Activated CD4-positive, alpha-beta T cell treated with anti-CD3 and anti-CD28 coated beads, Interleukin-2, amount 50 U/mL, for 16 hours (primary cell): Measurements from ENCODE around the gene CLEC20A.

Experiments used
- DNase-seq: peaks from one replicate; pipeline ENCODE4 v3.0.0-alpha.2; 2020

CLEC20A gene

DNA sequence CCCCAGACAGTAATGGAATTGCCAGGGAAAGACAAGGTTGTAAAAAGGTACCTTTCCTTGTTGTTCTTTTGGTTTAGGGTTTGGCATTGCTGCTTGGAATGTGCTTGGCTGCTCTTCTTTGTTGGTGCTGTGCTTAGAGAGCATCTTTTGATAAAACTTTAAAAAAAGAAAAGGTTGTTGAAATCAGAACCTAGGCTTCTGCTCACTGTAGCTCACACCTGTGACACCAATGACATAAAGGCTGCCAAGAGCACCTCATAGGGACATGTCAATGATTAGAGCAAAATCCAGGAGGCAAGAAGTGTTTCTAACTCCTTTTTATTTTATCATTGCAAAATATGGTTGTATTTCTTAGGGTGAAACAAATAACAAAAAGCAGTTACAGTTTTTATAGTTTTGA lies 28.9 kb downstream of the CLEC20A start:
- no peak for DNase-seq

DNA sequence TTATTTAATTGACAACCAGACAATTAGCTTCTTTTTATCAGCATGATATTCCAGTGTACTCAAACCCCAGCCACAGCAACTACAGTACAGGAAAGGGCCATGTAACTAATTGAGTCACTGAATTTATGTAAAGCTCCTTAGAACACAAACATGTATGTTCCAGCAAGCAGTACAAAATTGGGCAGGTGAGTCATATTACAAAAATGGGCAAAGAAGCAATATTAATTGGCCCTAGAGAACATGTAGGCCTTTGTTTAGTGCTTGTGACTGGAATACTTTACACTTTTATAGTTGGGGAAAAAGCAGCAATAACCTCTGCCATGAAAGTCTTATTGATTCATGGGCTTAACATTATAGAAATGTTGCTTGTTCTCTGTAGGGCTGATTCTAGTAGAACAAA lies 31.8 kb downstream of the CLEC20A start:
- no peak for DNase-seq

DNA sequence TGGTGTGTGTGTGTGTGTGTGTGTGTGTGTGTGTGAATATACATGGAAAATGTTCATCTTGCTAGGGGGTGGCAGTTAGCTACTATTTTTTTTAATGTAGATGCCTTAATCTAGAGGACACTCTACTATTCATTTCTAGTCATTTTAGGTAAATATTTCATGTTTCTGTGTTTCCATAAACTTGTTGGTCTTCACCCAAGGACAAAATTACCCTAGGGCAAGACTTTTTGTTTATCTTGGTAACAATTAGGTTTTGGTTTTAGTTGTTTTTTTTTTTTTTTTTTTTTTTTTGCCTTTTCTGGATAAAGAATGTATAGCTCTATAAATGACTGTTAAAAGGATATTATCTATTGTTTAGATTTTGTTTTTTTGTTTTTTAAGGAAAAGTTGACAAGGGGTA lies 32.2 kb downstream of the CLEC20A start:
- DNase-seq = no peak

DNA sequence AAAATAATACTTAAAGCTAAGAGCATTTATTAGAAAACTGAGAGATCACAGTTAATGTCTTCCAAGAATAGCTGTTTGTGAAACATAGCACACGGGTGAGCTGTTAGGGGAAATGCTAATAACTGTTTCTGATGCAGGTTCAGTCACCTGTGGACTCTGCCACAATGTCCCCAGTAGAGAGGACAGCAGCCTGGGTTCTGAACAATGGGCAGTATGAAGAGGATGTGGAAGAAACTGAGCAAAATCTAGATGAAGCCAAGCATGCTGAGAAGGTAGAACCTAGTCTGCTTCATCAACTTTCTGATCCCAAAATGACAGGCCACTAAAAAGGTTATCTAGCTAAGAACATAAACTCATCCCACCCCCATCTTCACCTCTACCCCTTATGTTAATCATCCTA lies 32.6 kb downstream of the CLEC20A start:
- DNase-seq = no peak

DNA sequence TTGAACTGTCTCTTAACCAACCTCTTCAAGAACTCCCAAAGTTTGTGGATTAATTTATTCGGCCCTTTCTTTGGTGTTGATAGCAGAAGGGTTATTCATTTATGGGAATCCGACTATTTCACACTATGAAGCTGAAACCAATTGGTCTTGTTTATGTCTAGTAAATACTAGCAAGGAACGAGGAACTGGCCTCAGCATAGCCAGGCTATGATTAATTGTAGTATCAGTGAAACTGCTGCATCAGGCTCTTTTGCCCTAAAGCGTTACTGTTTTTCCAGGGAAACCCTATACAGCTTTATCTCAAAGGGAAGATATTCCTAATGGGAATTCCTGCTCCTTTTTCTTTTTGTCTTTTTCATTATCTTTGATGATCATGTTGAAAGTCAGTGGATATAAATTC lies 35.1 kb downstream of the CLEC20A start:
- no peak for DNase-seq

DNA sequence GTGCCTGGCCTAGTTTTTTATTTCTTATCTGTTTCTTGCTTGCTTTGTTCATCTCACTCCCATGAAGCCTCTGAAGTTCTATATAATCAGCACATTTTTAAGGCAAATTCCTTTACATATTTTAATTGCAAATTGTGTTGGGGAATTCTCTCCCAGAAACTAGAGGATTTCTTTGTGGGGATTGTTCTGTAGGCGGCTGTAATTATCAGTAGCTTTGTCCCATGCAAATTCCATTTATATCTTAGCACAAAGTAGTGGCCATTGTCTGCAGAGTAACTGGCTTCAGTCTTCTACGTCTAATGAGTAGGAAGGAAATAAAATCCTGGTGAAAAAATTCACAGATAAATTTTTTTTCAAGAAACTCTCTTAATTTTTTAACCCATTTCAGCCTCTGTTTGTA lies 35.7 kb downstream of the CLEC20A start:
- no peak for DNase-seq

DNA sequence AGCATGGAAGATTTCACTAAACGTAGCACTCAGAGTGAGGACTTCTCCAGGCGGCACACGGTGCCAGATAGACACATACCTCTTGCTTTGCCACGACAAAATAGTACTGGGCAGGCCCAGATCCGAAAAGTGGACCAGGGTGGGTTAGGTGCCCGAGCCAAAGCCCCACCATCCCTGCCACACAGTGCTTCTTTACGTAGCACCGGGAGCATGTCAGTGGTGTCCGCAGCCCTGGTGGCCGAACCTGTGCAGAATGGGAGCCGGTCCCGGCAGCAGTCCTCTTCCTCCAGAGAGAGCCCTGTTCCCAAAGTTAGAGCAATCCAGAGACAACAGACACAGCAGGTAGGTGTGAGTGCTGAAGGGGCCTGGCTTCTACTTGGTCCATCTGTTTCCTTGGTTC lies 38.6 kb downstream of the CLEC20A start:
- no peak for DNase-seq

DNA sequence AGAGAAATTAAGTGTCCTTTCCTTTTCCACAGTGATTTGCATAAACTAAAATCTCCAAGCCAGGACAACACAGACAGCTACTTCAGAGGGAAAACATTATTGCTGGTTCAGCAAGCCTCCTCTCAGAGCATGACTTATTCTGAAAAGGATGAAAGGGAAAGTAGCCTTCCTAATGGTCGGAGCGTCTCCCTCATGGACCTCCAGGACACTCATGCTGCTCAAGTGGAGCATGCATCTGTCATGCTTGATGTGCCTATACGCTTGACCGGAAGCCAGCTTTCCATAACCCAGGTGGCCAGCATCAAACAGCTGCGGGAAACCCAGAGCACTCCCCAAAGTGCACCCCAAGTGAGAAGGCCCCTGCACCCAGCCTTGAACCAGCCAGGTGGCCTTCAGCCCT lies 39.1 kb downstream of the CLEC20A start:
- no peak for DNase-seq

DNA sequence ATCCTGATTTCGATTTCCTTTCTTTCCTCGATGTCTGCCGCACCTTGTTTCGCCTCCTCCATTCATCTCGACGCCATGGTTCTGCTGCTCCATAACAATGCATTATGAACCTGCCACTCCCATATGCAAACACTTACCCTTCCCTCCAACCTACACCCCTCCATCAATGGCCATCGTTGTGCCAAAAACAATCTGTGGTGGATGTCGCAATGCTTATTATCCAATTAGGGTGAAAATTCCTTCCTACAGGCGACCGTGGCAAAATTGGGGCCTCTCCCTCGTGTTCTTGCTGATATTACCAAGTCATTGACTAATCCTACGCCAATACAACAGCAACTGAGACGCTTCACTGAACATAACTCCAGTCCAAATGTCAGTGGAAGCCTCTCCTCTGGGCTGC lies 40.3 kb downstream of the CLEC20A start:
- no peak for DNase-seq

DNA sequence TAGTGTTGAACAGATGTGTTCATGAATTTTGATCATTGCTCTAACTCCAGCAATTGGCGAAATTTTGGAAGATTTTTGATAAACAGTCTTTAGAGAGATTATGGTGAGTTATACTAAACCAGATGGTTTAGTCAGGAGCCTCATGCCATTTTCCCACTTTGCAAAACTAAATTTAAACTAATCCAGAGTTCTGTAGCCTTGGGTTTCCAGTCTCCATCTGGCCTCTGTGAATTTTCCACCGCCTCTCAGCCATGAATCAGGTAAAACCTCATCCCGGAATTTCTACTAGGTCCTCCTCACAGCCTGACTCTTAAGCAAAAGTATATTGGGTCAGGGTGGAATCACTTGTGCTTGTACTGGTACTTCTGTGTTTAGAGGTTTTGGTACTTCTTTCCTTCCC lies 44.8 kb downstream of the CLEC20A start:
- no peak for DNase-seq

DNA sequence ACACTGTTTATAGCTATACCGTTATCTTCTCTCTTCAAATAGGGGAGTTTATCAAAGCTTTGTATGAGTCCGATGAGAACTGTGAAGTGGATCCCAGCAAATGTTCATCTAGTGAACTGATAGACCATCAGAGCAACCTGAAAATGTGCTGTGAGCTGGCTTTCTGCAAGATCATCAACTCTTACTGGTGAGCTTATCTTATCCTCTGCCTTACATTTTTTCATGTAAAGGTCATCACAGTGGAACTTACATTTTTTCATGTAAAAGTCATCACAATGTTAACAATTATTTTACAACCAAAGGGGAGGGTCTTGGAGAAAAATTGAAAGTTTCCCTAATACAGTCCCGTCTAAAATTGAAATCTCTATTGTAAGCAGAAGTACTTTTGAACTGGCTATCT lies 45.2 kb downstream of the CLEC20A start:
- DNase-seq = no peak

DNA sequence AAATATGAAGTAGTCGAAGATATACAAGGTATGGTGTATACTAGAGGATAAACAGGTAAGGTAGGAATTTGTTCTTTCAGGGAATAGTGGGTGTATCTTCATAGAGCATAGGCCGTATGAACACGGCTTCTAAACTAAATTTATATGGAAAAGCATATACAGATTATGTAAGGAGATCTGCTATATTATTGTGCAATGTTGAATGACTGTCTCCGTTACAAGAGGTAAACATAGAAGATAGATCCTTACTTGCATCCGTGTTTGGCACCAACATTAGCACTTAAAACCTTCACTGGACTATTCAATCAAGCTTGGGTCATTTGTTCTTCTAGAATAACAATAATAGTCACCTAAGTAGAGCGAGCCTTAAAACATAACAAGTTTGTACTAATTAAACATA lies 45.9 kb downstream of the CLEC20A start:
- DNase-seq = no peak

DNA sequence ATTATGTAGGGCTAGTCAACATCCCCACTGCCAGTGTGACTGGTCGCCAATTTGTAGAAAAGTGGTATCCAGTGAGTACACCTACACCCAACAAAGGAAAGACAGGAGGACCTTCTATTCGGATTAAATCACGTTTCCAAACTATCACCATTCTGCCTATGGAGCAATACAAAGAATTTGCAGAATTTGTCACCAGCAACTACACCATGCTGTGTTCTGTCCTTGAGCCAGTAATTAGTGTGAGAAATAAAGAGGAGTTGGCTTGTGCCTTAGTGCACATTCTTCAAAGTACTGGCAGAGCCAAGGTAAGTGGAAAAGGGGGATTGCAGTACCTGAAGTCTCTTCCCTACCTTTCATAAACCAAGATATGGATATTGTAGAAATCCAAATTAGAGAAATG lies 53.8 kb downstream of the CLEC20A start:
- no peak for DNase-seq

DNA sequence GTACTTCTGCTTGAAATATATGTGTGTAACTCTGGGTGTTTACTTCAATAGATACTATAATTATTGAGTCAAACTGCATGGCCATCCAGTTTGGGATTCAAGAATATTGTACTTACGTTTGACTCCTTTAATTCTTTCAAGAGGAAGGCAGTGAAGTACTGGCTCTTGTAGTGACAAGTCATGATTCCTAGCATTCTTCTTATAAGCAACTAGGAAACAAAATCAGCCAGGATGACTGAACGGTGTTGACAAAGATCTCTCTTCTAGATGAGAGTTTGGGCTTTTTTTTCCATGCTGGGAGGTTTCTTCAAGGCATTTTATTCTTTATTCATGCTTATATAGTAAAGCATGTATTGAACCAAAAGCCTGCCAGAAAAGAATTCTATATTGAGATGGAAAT lies 58.3 kb downstream of the CLEC20A start:
- no peak for DNase-seq

DNA sequence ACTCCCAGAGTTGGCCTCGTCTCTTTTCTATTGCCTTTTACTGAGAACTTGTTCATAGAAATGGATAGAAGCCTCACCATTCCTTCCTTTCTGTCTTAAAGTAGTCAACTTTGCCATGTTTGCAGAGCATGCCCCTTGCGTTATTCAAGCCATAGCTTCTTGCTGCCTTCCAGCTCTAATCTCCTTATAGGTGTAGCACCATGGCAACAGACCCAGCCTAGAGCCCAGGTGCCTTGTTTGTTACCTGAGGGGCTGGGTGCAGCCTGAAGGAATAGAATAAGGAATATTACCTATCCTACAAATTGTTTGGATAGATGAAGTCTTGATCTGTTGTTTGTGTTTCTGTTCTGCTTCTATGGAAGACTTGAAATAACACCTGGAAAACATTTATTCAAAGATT lies 59.9 kb downstream of the CLEC20A start:
- no peak for DNase-seq

DNA sequence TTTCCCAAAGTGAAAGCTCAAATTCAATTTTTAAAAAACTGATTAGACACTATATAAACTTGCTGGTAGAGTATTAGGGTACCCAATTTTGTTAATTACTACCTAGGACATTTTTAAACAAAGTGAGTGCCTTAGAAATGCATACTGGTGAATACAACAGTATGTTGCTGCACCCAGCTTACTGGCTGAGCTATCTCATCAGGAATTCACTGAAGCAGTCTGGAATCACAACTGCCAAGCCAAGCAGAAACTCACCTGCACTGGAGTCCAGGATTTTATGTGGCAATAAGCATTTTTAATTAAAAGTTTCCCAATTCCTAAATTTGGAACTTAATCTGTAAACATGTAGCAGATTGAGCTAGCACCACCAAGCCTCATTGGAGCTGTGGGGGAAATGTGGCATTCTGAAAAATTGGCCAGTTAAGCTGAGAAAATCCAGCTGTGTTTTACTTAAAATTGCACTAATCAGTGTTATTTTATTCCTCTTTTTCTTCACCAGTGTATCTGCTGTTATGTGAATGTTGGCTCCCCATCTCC lies 61.8 kb downstream of the CLEC20A start:
- DNase-seq = no peak

DNA sequence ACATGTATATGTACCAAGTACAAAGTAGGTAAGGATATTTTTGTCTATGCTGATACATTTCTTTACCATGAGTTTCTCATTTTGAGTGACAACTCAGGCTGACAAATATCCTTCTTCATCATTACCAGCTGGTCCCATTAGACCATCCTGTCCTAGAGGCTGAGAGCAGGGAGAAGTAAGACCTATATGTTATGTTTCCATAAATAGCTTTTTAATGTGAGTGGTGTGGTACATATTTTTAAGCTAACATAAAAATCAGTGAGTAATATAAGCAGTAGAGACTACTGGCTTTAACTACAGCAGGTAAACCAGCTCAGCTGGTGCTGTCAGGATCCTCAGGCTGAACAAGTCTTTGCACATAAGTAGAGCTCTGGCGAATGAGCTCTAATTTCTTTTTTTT lies 62.4 kb downstream of the CLEC20A start:
- no peak for DNase-seq
